ENCODE data around the gene ALG13. TPM values are rescaled to one million over a fixed set of nuclear protein-coding genes. Genes with fewer than 3 reads are reported as not detected.
"Not testable (repeated sequence)": the region's sequence is repeated elsewhere in the genome, so short reads cannot be mapped to it uniquely, and the experiment has no call there.

The ALG13 gene
- total RNA-seq, 1 donor from 2014 or later = 40.6 TPM

DNA sequence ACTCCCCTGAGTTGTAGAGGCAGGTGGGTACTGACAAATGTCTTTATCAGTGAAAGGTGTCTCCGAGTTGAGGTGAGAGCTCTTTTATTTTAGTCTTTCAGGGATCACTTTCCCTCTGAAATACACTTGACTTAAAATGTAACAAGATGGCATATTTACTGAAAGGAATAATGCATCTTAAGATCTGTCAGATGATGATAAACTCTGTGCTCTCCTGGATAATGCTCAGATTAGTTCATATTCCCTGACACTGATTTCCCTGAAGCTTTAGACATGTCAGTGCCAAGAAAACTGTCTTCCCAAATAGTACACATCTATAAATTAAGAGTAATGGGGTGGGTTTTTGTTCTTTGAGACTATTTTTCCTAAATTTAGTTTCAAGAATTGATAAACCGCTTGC lies 75.5 kb downstream of the ALG13 start:
- no peak for DNase-seq (ENCODE audit: low read depth, low spot score)

DNA sequence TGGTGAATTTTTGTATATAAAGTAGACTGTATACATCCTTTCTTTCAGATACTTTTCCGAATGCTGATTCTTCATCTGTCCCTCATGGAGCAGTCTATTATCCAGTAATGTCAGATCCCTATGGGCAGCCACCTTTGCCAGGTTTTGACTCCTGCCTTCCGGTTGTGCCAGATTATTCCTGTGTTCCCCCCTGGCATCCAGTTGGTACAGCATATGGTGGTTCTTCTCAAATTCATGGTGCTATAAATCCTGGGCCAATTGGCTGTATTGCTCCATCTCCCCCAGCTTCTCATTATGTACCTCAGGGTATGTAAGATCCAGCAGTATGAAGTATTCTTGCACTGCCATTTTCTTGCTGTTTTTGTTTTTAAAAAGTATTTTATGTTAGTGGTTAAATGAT lies 78.7 kb downstream of the ALG13 start:
- DNase-seq (ENCODE audit: low read depth, low spot score) = no peak

DNA sequence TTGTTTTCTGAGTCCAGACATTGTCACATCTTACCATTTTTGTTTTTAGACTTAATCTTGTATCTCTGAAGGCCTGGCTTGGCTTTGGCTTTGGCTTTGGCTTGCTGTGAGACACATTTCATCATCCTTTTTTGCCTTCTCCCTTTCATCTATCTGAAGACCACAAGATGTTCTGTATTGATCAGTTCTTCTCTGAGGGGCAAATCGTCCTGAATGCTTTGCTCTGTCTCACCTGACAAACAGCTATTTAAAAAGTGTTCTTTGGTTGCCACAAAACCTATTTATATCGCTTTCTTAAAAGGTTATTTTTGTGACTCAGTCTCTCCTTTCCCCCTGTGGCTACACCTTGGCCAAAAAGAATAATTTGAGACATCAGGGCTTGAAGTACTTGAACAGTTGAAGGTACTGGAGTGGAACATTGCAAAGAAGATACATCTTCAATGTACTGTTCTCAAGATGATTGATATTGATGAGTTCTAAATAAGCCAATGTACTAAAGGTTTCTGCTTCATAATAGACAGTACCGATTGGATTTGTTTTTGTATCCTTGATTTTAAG lies 80.7 kb downstream of the ALG13 start:
- DNase-seq (ENCODE audit: low read depth, low spot score) = no peak

DNA sequence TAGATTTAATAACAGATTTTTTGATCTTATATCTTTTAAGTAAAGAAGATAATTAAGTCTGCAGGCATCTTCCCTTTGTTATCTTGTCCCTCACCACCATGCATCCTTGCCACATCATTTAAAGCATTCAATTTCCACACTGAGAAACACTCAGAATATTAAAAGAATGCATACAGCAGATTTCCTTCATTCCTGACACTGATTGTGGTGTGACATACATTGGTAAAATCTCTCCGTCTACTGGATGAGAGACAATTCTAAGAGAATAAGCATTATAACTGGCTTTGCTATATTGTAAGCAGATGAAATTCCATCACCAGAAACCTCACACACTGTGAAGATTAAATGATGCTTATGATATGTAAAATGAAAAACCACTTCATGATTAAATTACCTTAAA lies 97.6 kb downstream of the ALG13 start:
- no peak for DNase-seq (ENCODE audit: low read depth, low spot score)

DNA sequence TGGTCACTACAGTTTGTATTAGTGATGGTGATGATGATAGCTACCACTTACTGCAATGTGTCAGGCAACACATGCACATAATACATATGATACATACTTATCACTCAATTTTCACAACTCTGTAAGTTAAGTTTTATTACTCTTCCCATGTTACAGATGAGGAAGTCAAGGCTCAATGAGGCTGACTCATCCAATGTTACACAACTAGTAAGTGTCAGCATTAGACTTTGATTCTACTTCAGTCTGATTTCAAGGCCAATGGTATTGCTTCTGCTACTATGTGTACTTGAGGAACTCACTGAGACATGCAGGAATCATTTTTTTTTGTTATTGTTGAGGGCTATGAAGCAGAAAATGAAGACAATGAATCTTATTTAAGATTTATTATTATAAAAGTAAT lies 98.6 kb downstream of the ALG13 start:
- no peak for DNase-seq (ENCODE audit: low read depth, low spot score)

DNA sequence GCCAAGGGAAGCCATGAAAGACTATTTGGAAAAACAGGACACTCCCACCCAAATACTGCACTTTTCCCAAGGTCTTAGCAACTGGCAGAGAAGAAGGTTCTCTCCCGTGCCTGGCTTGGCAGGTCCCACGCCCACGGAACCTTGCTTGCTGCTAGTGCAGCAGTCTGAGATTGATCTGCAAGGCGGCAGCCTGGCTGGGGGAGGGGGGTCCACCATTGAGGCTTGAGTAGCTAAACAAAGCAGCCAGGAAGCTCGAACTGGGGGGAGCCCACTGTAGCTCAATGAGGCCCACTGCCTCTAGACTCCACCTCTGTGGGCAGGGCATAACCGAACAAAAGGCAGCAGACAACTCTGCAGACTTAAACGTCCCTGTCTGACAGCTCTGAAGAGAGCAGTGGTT lies 103.7 kb downstream of the ALG13 start:
- DNase-seq (ENCODE audit: low read depth, low spot score) = no peak

DNA sequence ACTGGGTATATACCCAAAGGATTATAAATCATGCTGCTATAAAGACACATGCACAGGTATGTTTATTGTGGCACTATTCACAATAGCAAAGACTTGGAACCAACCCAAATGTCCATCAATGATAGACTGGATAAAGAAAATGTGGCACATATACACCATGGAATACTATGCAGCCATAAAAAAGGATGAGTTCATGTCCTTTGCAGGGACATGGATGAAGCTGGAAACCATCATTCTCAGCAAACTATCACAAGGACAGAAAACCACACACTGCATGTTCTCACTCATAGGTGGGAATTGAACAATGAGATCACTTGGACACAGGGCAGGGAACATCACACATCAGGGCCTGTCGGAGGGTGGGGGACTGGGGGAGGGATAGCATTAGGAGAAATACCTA lies 109.1 kb downstream of the ALG13 start:
- DNase-seq (ENCODE audit: low read depth, low spot score) = not testable (repeated sequence)

Other genes with a start within 250 kb of the ALG13 start
- gene SERTM2, start 169.5 kb upstream of the ALG13 start, total RNA-seq = not detected in 2 replicates
- not detected in 2 replicates for gene TRPC5OS, start 195.0 kb downstream of the ALG13 start, total RNA-seq